GM20000 (cell line): Measurements from ENCODE around the gene ATP1B4.

Experiments used
- DNase-seq: peaks from one replicate; pipeline ENCODE4 v3.0.0; 2012; ENCODE audit warnings: low spot score
- CTCF ChIP-seq: IDR thresholded peaks from 2 replicates; pipeline ENCODE4 v1.5.1; 2012; ENCODE audit warnings: mild to moderate bottlenecking, control low read depth; ENCODE audit errors: extremely low read depth, missing control alignments

Gene ATP1B4

DNA sequence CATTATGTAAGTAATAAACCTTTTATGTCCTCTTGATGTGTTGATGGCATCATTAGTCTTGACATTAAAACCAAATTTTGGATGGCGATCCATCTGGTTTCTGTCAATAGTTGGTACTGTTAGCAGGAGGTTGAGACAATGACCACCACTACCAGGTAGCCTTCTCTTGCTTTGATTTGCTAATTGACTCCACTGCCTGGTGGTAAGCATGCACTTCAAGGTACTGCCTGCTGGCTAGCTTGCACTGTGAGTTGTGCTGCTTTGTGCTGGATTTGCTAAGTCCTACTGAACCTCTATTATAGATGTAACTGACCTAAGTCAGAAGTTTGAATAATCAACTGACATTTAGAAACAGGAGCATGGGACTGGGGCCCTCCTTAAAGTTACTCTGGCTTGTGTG is 46.3 kb downstream of the ATP1B4 start:
- TF ChIP-seq CTCF, result no peak
- no peak for DNase-seq

DNA sequence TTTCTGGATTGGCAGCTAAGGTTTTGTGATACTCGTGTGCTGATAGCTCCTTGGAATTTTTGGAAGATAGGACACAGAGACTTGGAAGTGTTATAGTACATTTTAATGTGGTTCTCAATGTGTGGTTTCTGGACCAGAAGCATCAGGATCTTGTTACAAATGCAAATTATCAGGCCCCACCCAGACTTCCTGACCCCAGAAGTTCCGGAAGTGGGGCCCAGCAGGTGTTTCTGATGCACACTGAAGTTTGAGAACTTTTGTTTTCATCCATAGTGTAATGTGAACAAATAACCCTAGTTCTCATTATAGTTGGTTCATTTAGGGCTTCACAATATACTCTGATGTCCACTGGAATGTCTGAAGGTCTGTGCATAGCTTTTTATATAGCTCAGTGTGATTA is 57.6 kb downstream of the ATP1B4 start:
- no peak for DNase-seq
- no peak for TF ChIP-seq CTCF

- TF ChIP-seq CTCF, result no peak
- DNase-seq, result no peak
Measured at GRCh38 chrX:120426599-120426998, 64.7 kb downstream of the ATP1B4 start.

DNA sequence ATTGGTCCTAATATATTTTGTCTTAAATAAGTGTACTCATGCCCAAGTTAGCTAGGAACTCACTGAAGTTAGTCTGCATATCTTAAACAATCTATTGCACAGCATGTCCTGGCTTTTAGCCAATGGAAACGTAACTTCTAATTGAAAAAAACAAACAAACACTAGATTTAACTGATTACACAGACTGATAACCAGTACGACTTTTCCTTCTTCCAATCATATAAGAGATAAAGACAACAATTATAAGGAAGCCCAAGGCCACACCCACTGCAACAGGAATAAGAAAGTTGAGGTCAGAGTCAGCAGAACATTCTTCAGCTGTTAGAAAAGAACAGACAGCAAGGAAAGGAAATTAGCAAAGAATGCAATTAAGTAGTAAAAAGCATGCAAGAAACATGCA is 66.4 kb downstream of the ATP1B4 start:
- no peak for DNase-seq

DNA sequence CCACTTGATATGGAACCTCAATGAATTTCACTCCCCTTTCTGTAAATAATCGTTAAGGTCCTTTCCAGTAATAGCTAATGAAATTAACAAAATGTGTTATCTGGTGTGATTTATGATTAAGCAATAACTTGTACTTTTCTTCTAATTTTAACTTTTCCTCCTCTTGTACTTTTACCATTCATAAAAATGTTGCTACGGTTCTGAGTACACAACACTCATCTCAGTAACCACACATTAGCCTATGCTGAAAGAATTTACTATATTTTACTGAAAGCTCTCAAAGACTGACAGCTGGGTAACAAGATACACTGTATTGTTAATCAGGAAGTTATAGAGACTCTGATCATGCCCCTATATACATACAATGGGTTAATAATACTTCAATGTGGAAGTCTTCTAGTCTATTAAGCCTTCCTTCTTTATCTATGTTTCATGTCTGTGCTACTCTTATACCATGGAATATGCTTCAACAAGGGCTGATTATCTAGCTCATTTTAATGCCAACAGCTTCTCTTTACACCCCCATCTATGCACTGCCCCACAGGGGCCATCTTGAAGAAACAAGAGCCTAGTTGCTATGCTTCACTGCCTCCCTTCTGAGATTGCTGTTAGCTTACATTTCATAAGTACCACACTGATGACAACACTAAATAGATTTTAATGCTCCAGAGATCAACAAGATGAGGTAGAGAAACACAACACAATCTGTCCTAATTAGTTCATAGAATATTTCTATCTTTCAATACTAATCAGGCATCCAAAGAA is 68.1 kb downstream of the ATP1B4 start:
- TF ChIP-seq CTCF, result no peak
- DNase-seq, result no peak

More for the DNA sequence above, 66.4 kb downstream of the ATP1B4 start:
- no peak for TF ChIP-seq CTCF
